Liver (tissue), 9 donors: ENCODE results near the gene DUSP10. TPM values are rescaled to one million over a fixed set of nuclear protein-coding genes. Genes with fewer than 3 reads are reported as not detected.

Experiments
- DNase-seq: peaks from one replicate; pipeline ENCODE4 v3.0.0-alpha.2; 2017; ENCODE audit warnings: low spot score
- H3K27ac ChIP-seq, 2 donors: one replicate each; pipeline ENCODE4 v1.7.0; 2013; ENCODE audit warnings: inconsistent platforms in 2 of 2, low read length in 2 of 2, control low read depth in 1 of 2, low read depth in 1 of 2, mild to moderate bottlenecking in 1 of 2
- H3K27me3 ChIP-seq, 4 donors: one replicate each; pipeline versions ENCODE4 v1.6.1 to v1.7.0; 2013; ENCODE audit warnings: low read length in 3 of 4, inconsistent platforms in 1 of 4, mild to moderate bottlenecking in 1 of 4, moderate library complexity in 1 of 4; ENCODE audit not compliant: control insufficient read depth in 4 of 4, insufficient read depth in 4 of 4
- H3K36me3 ChIP-seq, 4 donors: one replicate each; pipeline versions ENCODE4 v1.6.1 to v1.7.0; 2013; ENCODE audit warnings: low read length in 3 of 4, mild to moderate bottlenecking in 3 of 4, low read depth in 1 of 4, moderate library complexity in 1 of 4; ENCODE audit not compliant: control insufficient read depth in 4 of 4, insufficient read depth in 3 of 4
- H3K4me1 ChIP-seq, 4 donors: one replicate each; pipeline versions ENCODE4 v1.6.1 to v1.7.0; 2013; ENCODE audit warnings: low read length in 3 of 4, mild to moderate bottlenecking in 3 of 4, moderate library complexity in 1 of 4; ENCODE audit not compliant: control insufficient read depth in 4 of 4, insufficient read depth in 4 of 4
- H3K4me3 ChIP-seq, 3 donors: one replicate each; pipeline versions ENCODE4 v1.6.1 to v1.7.0; 2013; ENCODE audit warnings: low read length in 3 of 3, control low read depth in 1 of 3, low read depth in 1 of 3, mild to moderate bottlenecking in 1 of 3
- H3K9ac ChIP-seq, 2 donors: one replicate each; pipeline ENCODE4 v1.7.0; 2013; ENCODE audit warnings: low read length in 2 of 2, mild to moderate bottlenecking in 2 of 2, moderate library complexity in 2 of 2, control low read depth in 1 of 2, low read depth in 1 of 2
- H3K9me3 ChIP-seq, 4 donors: one replicate each; pipeline versions ENCODE4 v1.6.1 to v1.7.0; 2013; ENCODE audit warnings: low read length in 3 of 4; ENCODE audit not compliant: control insufficient read depth in 4 of 4
- EGR1 ChIP-seq, 2 donors: IDR thresholded peaks; 2 replicates each; pipeline ENCODE4 v1.6.1; 2016 to 2018; ENCODE audit warnings: antibody characterized with exemption in 2 of 2, low read depth in 2 of 2
- GABPA ChIP-seq, 2 donors: IDR thresholded peaks in 1 of 2; conservative IDR thresholded peaks in 1 of 2; 2 replicates each; pipeline ENCODE4 v1.6.1; 2016; ENCODE audit warnings: antibody characterized with exemption in 2 of 2, mild to moderate bottlenecking in 1 of 2, moderate library complexity in 1 of 2
- HNF4A ChIP-seq, 2 donors: conservative IDR thresholded peaks; 2 replicates each; pipeline ENCODE4 v1.6.1; 2016; ENCODE audit warnings: antibody characterized with exemption in 2 of 2, mild to moderate bottlenecking in 2 of 2
- HNF4G ChIP-seq: IDR thresholded peaks from 2 replicates; pipeline ENCODE4 v1.6.1; 2016; ENCODE audit warnings: antibody characterized with exemption
- JUND ChIP-seq, 2 donors: IDR thresholded peaks; 2 replicates each; pipeline ENCODE4 v1.6.1; 2016; ENCODE audit warnings: antibody characterized with exemption in 2 of 2
- NR2F2 ChIP-seq: IDR thresholded peaks from 2 replicates; pipeline ENCODE4 v1.6.1; 2016; ENCODE audit warnings: antibody characterized with exemption
- RAD21 ChIP-seq, 2 donors: IDR thresholded peaks; 2 replicates each; pipeline ENCODE4 v1.6.1; 2016; ENCODE audit warnings: antibody characterized with exemption in 2 of 2, mild to moderate bottlenecking in 2 of 2
- RXRA ChIP-seq, 2 donors: IDR thresholded peaks; 2 replicates each; pipeline ENCODE4 v1.6.1; 2017 to 2018; ENCODE audit warnings: antibody characterized with exemption in 2 of 2, mild to moderate bottlenecking in 1 of 2
- SP1 ChIP-seq: IDR thresholded peaks from 2 replicates; pipeline ENCODE4 v1.6.1; 2018; ENCODE audit warnings: antibody characterized with exemption, mild to moderate bottlenecking
- TAF1 ChIP-seq: conservative IDR thresholded peaks from 2 replicates; pipeline ENCODE4 v1.6.1; 2016; ENCODE audit warnings: antibody characterized with exemption, mild to moderate bottlenecking
- YY1 ChIP-seq: IDR thresholded peaks from 2 replicates; pipeline ENCODE4 v1.6.1; 2016; ENCODE audit warnings: antibody characterized with exemption, mild to moderate bottlenecking
- ZBTB33 ChIP-seq: IDR thresholded peaks from 2 replicates; pipeline ENCODE4 v1.6.1; 2016; ENCODE audit warnings: antibody characterized with exemption
- WGBS: extraction: QIAGEN DNeasy Blood & Tissue Kit; methylation state at CpG from one replicate; pipeline ENCODE4 v1.1.7; 2013; 5-methylcytosine and 5-hydroxymethylcytosine counted together
- polyA plus RNA-seq, 2 donors: library from polyadenylated mRNA; stranded (reverse) in 1 of 2; unstranded in 1 of 2; fragments of 200-250 nt in 1 of 2; fragments of >200 nt in 1 of 2; fragmentation: Nextera tagmentation in 1 of 2; extraction: Ambion mirVana in 1 of 2; gene quantifications; one replicate each; pipeline versions ENCODE4 v1.2.1 to v1.2.3, GENCODE V29; 2013 to 2015
- total RNA-seq, 2 donors: library from RNA; depleted of rRNA; stranded (reverse); fragments of >200 nt; gene quantifications; one replicate each; pipeline ENCODE4 v1.2.3, GENCODE V29; 2014
- TF ChIP-seq, protein P1 (sequence below): fragments of 150-350 bp; IDR thresholded peaks from 2 replicates; pipeline ENCODE4 v1.5.1; 2017; ENCODE audit warnings: improper control_type of control experiment, low read depth, low read length; ENCODE audit not compliant: missing input control
- TF ChIP-seq, protein P2 (sequence below): IDR thresholded peaks from 2 replicates; pipeline ENCODE4 v1.6.1; 2016; ENCODE audit warnings: antibody characterized with exemption, mild to moderate bottlenecking
- TF ChIP-seq, protein P3 (sequence below): IDR thresholded peaks from 2 replicates; pipeline ENCODE4 v1.6.1; 2016; ENCODE audit warnings: antibody characterized with exemption
- TF ChIP-seq, protein P4 (sequence below): IDR thresholded peaks from 2 replicates; pipeline ENCODE4 v1.6.1; 2016; ENCODE audit warnings: antibody characterized with exemption
- donor health status: healthy.
- donor health status: healthy.
- donor health status: healthy.
- donor health status: healthy.
- donor health status: healthy.

Gene DUSP10
- total and polyA plus RNA-seq, 4 donors: 6.7 to 15.4 (median 10.7) TPM

DNA sequence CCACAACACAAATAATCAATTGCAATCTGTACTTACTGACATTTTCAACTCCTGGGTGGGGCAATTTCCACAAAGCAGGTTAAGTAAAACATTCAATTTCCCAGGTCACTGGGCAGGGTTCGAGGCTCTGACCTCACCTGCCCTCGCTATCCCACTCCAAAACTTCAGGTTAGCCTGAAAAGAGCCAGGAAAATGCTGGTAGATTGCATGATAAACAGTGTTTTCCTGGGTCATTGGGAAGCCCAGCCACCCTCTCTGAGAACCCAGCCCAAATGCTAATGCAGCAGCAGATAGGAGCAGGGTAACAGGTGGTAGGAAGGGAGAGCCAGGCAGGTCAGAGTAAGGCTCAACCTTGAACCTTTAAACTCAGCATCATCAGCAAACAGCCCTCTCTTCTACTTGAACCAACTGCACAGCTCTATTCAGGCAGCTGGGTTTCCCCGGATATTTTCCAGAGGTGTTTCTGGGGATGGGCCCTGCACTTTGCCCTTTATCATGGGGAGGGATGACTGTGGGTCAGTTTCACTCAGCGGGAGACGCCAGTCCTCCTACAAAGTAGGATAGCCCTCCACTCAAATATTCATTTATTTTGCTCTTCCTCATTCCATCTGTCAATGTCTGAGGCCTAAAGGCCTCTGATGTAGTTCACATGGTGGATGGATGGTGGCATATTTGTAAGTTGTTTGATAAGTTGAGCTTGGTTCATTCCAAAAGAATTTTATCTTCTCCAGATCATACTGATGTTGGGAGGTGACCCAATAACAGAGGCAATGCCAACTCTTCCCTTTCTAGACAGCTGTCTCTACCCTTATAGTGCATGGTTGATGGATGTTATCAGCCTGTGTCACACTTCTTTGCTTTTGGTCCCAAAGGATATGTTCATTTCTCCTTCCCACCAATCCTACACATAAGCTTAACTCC lies 65.7 kb downstream of the DUSP10 start:
- H3K9me3 ChIP-seq: peaks cover 0 to 6% (median 0%) of the 10 kb centered on the region in 4 donors
- no peaks in the 10 kb centered on the region for H3K36me3 ChIP-seq
- H3K4me3 ChIP-seq: no peak overlapping the region
- whole genome bisulfite sequencing: 71% methylated on average over 5 of the region's 5 CpGs
- H3K4me1 ChIP-seq: no peaks in the 10 kb centered on the region
- no peak overlapping the region for H3K27ac ChIP-seq
- no peaks in the 10 kb centered on the region for H3K27me3 ChIP-seq
- no peak for DNase-seq
- TF ChIP-seq RXRA (IDR thresholded peaks at IDR 0.05): peak; percentile 55 to 62
- peak; percentile 31 for TF ChIP-seq SP1
- TF ChIP-seq JUND (IDR thresholded peaks at IDR 0.05): no peak
- TF ChIP-seq EGR1 (IDR thresholded peaks at IDR 0.05; ENCODE audit: low read depth in 2 of 2): no peak
- TF ChIP-seq HNF4G: peak; percentile 15
- peak in 1 of 2 donors; percentile 14 for TF ChIP-seq RAD21 (IDR thresholded peaks at IDR 0.05)
- TF ChIP-seq HNF4A (conservative IDR thresholded peaks at IDR 0.05): peak; percentile 24 to 52
- H3K9ac ChIP-seq: no peak overlapping the region

- Histone ChIP-seq H3K4me1 (no peaks in the 10 kb centered on the region), H3K9me3 (no peaks in the 10 kb centered on the region), H3K4me3 (no peak overlapping the region), H3K27me3 (no peaks in the 10 kb centered on the region), H3K27ac (no peak overlapping the region), H3K9ac (no peak overlapping the region), H3K36me3 (no peaks in the 10 kb centered on the region)
- DNase-seq: no peak
- WGBS: 82% methylated on average over 3 of the region's 3 CpGs
- TF ChIP-seq RXRA (IDR thresholded peaks at IDR 0.05): no peak
- no peak for TF ChIP-seq ZBTB33
- TF ChIP-seq, protein P1, sequence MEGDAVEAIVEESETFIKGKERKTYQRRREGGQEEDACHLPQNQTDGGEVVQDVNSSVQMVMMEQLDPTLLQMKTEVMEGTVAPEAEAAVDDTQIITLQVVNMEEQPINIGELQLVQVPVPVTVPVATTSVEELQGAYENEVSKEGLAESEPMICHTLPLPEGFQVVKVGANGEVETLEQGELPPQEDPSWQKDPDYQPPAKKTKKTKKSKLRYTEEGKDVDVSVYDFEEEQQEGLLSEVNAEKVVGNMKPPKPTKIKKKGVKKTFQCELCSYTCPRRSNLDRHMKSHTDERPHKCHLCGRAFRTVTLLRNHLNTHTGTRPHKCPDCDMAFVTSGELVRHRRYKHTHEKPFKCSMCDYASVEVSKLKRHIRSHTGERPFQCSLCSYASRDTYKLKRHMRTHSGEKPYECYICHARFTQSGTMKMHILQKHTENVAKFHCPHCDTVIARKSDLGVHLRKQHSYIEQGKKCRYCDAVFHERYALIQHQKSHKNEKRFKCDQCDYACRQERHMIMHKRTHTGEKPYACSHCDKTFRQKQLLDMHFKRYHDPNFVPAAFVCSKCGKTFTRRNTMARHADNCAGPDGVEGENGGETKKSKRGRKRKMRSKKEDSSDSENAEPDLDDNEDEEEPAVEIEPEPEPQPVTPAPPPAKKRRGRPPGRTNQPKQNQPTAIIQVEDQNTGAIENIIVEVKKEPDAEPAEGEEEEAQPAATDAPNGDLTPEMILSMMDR: no peak
- TF ChIP-seq SP1: no peak
- TF ChIP-seq GABPA (IDR thresholded peaks at IDR 0.05 in 1 of 2, conservative IDR thresholded peaks at IDR 0.05 in 1 of 2): no peak
- no peak for TF ChIP-seq YY1
- TF ChIP-seq RAD21 (IDR thresholded peaks at IDR 0.05): no peak
- no peak for TF ChIP-seq JUND (IDR thresholded peaks at IDR 0.05)
- no peak for TF ChIP-seq NR2F2
- TF ChIP-seq, protein P2, sequence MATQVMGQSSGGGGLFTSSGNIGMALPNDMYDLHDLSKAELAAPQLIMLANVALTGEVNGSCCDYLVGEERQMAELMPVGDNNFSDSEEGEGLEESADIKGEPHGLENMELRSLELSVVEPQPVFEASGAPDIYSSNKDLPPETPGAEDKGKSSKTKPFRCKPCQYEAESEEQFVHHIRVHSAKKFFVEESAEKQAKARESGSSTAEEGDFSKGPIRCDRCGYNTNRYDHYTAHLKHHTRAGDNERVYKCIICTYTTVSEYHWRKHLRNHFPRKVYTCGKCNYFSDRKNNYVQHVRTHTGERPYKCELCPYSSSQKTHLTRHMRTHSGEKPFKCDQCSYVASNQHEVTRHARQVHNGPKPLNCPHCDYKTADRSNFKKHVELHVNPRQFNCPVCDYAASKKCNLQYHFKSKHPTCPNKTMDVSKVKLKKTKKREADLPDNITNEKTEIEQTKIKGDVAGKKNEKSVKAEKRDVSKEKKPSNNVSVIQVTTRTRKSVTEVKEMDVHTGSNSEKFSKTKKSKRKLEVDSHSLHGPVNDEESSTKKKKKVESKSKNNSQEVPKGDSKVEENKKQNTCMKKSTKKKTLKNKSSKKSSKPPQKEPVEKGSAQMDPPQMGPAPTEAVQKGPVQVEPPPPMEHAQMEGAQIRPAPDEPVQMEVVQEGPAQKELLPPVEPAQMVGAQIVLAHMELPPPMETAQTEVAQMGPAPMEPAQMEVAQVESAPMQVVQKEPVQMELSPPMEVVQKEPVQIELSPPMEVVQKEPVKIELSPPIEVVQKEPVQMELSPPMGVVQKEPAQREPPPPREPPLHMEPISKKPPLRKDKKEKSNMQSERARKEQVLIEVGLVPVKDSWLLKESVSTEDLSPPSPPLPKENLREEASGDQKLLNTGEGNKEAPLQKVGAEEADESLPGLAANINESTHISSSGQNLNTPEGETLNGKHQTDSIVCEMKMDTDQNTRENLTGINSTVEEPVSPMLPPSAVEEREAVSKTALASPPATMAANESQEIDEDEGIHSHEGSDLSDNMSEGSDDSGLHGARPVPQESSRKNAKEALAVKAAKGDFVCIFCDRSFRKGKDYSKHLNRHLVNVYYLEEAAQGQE: no peak
- TF ChIP-seq, protein P3, sequence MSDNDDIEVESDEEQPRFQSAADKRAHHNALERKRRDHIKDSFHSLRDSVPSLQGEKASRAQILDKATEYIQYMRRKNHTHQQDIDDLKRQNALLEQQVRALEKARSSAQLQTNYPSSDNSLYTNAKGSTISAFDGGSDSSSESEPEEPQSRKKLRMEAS: no peak
- no peak for TF ChIP-seq HNF4A (conservative IDR thresholded peaks at IDR 0.05)
- TF ChIP-seq, protein P4, sequence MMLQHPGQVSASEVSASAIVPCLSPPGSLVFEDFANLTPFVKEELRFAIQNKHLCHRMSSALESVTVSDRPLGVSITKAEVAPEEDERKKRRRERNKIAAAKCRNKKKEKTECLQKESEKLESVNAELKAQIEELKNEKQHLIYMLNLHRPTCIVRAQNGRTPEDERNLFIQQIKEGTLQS: no peak
- TF ChIP-seq EGR1 (IDR thresholded peaks at IDR 0.05; ENCODE audit: low read depth in 2 of 2): no peak
- no peak for TF ChIP-seq HNF4G
- no peak for TF ChIP-seq TAF1
These were observed 68.9 kb downstream of the DUSP10 start for GRCh38 chr1:221672965-221673364.
